ENCODE data around the gene SHC2. TPM values are rescaled to one million over a fixed set of nuclear protein-coding genes. Genes with fewer than 3 reads are reported as not detected.
"Not testable (repeated sequence)": the region's sequence is repeated elsewhere in the genome, so short reads cannot be mapped to it uniquely, and the experiment has no call there.

SHC2 gene
- total RNA-seq, 2 donors from 2014 or later, result 21.0 to 21.9 TPM

DNA sequence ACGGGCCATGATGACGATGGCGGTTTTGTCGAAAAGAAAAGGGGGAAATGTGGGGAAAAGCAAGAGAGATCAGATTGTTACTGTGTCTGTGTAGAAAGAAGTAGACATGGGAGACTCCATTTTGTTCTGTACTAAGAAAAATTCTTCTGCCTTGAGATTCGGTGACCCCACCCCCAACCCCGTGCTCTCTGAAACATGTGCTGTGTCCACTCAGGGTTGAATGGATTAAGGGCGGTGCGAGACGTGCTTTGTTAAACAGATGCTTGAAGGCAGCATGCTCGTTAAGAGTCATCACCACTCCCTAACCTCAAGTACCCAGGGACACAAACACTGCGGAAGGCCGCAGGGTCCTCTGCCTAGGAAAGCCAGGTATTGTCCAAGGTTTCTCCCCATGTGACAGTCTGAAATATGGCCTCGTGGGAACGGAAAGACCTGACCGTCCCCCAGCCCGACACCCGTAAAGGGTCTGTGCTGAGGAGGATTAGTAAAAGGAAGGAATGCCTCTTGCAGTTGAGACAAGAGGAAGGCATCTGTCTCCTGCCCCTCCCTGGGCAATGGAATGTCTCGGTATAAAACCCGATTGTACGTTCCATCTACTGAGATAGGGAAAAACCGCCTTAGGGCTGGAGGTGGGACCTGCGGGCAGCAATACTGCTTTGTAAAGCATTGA is 74.1 kb downstream of the SHC2 start:
- intact Hi-C loops (cut with DNase I), result loop anchor here in 1 of 2 donors (10.0 kb wide), 1 partner anchor 88 kb away; a partner anchor contains a TSS

DNA sequence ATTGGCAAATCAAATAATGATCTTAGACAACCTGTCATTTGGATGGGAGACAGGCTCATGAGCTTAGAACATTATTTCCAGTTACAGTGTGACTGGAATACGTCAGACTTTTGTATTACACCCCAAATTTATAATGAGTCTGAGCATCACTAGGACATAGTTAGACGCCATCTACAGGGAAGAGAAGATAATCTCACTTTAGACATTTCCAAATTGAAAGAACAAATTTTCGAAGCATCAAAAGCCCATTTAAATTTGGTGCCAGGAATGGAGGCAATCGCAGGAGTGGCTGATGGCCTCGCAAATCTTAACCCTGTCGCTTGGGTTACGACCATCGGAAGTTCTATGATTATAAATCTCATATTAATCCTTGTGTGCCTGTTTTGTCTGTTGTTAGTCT is 74.6 kb downstream of the SHC2 start:
- DNase-seq (ENCODE audit: low spot score), result not testable (repeated sequence)
- intact Hi-C loops (cut with DNase I), result loop anchor here in 1 of 2 donors (10.0 kb wide), 1 partner anchor 89 kb away; a partner anchor contains a TSS

More for the DNA sequence above, 74.1 kb downstream of the SHC2 start:
- DNase-seq (ENCODE audit: low spot score), result not testable (repeated sequence)

DNA sequence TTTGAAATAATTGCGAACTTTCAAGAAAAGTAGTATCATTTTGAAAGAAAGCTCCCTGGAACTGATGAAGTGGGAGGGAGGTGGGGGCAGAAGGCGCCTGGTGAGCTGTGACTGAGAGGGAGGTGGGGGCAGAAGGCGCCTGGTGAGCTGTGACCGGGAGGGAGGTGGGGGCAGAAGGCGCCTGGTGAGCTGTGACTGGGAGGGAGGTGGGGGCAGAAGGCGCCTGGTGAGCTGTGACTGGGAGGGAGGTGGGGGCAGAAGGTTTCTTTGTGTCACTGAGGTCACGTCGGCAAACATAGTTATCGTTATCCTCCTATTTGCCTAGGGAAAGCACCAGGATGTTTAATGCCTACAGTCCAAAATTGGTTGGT is 76.0 kb downstream of the SHC2 start:
- no peak for DNase-seq (ENCODE audit: low spot score)

DNA sequence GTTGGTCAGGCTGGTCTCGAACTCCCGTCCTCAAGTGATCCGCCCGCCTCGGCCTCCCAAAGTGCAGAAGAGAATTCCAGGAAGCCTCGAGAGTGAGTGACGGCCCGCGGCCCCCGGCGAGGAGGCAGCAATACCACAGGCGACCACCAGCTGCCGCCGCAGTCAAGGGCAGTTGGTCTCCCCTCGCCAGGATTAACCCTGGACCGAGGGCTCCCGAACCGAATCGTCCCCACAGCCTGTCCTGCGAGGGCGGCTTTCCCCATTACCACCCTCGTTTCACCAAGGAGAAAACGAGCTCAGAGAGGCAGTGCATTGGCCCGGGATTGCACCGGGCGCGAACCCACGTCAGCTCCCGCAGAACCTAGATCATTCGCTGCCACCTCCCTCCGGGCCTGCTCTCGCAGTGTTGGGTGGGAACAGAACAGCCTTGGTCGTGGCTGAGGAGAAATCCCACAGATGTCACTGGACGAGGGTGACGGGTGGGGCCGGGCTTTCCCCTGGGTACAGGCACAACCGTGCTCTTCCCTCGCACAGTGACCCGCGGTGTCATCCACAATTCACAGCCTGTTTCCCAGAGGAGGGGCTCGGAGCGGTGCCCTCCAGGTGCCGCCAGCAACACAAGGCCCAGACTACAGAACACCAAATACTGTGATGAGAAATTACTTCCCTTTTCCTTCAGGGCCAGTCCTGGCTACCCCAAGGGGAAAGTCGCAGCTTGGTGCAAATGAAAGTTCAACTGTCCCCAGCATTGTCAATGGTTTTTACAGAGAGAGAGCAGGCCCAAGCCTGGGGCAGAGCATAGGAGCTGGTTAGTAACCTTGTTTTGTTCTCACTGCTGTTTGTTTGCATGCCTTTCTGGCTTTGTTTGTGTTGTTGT is 76.7 kb downstream of the SHC2 start:
- intact Hi-C loops (cut with DNase I), result loop anchor here in 1 of 2 donors (10.0 kb wide), 1 partner anchor 91 kb away; a partner anchor contains a TSS
- peak; percentile 78 for DNase-seq (ENCODE audit: low spot score)

More for the DNA sequence above, 76.0 kb downstream of the SHC2 start:
- intact Hi-C loops (cut with DNase I), result loop anchor here in 1 of 2 donors (10.0 kb wide), 1 partner anchor 90 kb away; a partner anchor contains a TSS

DNA sequence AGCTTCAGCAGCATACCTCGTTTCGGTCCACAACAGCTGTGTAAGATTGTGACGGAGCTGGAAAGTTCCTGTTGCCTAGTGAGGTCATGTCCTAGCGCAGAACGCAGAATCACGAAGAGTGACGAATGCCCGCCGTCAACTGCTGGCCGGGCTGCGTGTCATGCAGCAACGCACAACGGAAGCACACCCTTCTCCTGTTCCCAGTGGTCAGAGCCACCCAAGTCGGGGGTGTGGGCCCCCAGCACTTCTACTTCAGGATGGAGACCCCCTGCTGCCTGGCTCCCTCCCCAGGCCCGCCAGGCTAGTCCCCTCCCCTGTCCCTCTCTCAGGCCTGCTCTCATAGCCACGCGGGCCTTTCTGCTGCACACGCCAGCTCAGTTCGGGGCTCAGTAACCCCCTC is 77.8 kb downstream of the SHC2 start:
- DNase-seq (ENCODE audit: low spot score), result no peak
- intact Hi-C loops (cut with DNase I), result loop anchor here in 1 of 2 donors (10.0 kb wide), 1 partner anchor 92 kb away; a partner anchor contains a TSS

DNA sequence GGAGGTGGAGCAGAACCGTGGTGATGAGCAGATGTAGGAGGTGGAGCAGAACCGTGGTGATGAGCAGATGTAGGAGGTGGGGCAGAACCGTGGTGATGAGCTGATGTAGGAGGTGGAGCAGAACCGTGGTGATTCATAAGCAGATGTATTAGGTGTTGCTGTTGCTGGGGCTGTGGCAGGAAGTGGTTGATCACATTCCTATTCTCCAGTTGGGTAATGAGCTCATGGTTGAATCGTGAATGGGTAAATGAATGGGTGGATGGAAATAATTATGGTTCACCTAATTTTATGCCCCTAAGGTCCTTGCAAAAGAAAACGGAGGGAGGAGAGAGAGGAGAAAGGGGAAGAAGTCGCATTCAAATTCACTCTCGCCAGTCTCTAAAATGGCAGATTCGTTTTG is 78.3 kb downstream of the SHC2 start:
- DNase-seq (ENCODE audit: low spot score), result not testable (repeated sequence)
- intact Hi-C loops (cut with DNase I), result loop anchor here in 1 of 2 donors (10.0 kb wide), 1 partner anchor 92 kb away; a partner anchor contains a TSS

DNA sequence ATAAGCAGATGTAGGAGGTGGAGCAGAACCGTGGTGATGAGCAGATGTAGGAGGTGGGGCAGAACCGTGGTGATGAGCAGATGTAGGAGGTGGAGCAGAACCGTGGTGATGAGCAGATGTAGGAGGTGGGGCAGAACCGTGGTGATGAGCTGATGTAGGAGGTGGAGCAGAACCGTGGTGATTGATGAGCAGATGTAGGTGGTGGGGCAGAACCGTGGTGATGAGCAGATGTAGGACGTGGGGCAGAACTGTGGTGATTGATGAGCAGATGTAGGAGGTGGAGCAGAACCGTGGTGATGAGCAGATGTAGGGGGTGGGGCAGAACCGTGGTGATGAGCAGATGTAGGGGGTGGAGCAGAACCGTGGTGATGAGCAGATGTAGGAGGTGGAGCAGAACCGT is 78.9 kb downstream of the SHC2 start:
- intact Hi-C loops (cut with DNase I), result loop anchor here in 1 of 2 donors (10.0 kb wide), 1 partner anchor 93 kb away; a partner anchor contains a TSS
- DNase-seq (ENCODE audit: low spot score), result peak; percentile 25

DNA sequence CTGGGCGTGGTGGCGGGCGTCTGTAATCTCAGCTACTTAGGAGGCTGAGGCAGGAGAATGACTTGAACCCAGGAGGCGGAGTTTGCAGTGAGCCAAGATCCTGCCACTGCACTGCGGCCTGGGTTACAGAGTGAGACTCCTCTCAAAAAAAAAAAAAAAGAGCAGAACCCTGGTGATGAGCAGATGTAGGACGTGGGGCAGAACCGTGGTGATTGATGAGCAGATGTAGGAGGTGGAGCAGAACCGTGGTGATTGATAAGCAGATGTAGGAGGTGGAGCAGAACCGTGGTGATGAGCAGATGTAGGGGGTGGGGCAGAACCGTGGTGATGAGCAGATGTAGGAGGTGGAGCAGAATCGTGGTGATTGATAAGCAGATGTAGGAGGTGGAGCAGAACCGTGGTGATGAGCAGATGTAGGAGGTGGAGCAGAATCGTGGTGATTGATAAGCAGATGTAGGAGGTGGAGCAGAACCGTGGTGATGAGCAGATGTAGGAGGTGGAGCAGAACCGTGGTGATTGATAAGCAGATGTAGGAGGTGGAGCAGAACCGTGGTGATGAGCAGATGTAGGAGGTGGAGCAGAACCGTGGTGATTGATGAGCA is 80.1 kb downstream of the SHC2 start:
- DNase-seq (ENCODE audit: low spot score), result peak; percentile 28
- intact Hi-C loops (cut with DNase I), result loop anchor here in 1 of 2 donors (10.0 kb wide), 1 partner anchor 94 kb away; a partner anchor contains a TSS

DNA sequence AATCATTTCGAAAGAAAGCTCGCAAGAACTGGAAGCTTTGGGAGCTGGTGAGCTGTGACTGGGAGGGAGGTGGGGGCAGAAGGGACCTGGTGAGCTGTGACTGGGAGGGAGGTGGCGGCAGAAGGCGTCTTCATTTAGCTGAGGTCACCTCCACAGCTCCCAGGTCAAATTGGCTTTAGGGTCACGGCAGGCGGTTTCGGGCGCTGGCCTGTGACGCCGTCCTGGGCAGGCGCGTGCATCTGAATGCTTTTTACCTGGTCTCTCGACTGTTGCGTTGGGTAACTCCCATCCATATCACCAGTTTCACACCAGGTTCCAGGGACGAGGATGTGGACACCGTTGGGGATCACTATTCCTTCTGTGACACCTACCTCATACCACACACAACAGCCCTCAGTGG is 81.0 kb downstream of the SHC2 start:
- DNase-seq (ENCODE audit: low spot score), result peak; percentile 49
- intact Hi-C loops (cut with DNase I), result loop anchor here in 1 of 2 donors (10.0 kb wide), 1 partner anchor 95 kb away; a partner anchor contains a TSS

DNA sequence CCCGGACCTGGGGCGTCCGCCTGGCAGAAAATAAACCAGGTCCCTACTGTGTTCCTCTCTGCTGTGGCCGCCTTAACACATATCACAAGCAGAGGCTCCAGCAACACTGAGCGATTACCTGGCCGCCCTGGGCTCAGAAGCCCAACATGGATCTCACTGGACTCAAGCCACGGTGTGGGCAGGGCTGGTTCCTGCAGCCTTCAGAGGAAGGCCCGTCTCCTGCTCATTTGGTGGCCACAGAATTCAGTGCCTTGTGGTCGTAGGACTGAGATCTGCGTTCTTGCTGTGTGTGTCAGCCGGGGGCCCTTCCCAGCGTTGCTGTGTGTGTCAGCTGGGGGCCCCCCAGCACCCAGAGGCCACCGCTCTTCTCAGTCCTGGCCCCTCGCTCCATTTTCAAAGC is 82.1 kb downstream of the SHC2 start:
- DNase-seq (ENCODE audit: low spot score), result peak; percentile 36
- intact Hi-C loops (cut with DNase I), result no loop called here

DNA sequence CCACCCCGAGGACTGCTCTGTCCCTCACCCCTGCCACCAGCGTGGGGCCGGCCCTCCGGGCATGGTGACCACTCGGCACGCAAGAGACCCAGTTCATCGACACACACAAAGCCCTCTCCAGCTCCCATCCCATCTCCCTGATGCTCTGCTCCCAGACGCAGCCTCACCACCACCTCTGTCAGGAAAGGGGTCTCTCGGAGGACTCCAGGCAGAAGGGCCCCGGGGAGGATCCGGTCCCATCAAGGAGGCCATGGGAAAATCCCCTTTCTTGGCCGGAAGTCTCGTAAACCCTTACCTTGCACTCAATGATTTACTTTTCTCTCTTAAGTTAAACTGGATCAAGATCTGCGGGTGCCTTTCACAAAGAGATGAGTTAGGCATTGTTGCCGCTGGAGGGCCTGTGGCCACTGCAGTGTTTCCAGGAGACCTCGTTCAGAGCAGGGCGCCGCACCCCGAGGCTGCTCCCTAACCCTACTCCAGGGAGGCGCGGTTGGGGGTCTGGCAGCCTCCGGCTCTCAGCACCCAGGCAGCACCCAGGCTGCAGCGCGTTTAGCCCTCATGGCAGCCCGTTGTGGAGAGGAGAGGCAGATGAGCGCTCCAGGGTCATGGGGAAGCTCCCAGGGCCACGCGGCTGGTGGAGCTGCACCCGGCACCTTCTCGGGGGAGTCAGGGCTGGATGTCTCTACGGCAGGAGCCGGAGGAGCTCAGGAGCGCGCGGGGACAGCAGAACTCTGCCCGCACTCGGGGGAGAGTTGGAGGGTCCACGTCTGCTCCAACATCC is 82.8 kb downstream of the SHC2 start:
- intact Hi-C loops (cut with DNase I), result no loop called here
- peak; percentile 68 for DNase-seq (ENCODE audit: low spot score)

DNA sequence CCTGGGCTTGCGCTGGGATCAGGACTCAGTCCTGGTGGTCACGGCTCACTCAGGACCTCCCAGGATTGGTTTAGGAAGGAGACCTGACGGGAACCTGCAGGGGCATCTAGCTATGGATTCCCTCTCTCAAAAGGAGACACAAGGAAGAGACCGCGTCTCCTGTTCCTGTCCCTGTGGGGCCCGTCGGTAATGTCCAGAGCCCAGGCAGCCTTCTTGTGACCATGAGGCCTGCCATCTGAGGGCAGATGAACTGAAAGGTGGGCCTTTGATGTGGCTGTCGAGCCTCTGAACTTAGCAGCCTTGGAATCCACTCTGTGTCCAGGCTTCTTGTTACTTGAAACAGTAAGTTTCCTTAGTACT is 84.7 kb downstream of the SHC2 start:
- DNase-seq (ENCODE audit: low spot score), result no peak
- intact Hi-C loops (cut with DNase I), result no loop called here

DNA sequence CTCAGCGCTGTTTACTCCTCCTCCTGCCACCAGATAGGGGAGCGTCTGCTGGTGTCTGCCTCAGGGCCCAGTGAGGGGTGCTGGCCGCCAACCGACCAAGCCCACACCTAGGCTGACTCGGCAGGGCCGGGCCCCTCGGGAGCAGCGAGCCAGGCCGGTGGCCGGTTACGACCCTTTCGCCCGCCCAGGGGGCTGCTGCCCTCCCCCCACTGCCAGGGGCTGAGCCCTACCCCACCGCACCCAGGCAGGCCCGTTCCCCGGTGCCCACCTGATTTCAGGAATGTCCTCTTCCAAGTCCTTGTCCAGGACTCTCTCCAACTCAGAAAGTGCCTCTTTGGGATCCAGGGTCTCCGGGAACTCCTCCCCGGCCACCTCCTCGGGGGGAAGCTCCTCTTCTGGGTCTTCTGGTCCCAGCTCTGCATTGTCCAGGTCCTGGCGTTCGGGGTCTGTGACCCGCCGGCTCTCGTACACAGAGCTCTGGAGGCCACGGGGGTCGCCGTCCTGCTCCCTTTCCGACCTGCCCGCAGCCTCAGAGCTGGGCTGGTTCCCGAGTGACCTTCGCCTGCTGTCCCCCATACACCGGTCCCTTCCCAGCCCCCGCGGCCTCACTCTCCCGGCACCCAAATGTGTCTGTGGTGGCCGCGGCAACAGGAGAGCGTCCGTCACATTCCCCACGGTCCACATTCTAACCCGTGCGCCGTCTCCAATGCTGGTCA is 85.3 kb downstream of the SHC2 start:
- intact Hi-C loops (cut with DNase I), result no loop called here
- no peak for DNase-seq (ENCODE audit: low spot score)

DNA sequence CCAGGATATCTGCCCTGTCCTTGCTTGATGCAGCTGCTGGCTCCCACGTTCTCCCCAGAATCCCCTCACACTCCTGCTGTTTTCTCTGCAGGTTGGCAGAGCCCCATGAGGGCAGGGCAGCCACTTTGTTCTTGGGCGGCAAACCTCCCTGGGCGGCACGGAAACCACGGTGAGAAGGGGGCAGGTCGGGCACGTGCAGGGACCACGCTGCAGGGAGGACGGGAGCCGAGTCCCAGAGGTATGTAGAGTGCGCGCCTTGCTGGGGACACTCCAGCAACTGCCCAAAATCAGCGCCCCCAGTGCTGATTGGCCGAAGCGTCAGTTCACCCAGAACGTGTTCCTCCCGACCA is 86.0 kb downstream of the SHC2 start:
- intact Hi-C loops (cut with DNase I), result no loop called here
- DNase-seq (ENCODE audit: low spot score), result no peak

DNA sequence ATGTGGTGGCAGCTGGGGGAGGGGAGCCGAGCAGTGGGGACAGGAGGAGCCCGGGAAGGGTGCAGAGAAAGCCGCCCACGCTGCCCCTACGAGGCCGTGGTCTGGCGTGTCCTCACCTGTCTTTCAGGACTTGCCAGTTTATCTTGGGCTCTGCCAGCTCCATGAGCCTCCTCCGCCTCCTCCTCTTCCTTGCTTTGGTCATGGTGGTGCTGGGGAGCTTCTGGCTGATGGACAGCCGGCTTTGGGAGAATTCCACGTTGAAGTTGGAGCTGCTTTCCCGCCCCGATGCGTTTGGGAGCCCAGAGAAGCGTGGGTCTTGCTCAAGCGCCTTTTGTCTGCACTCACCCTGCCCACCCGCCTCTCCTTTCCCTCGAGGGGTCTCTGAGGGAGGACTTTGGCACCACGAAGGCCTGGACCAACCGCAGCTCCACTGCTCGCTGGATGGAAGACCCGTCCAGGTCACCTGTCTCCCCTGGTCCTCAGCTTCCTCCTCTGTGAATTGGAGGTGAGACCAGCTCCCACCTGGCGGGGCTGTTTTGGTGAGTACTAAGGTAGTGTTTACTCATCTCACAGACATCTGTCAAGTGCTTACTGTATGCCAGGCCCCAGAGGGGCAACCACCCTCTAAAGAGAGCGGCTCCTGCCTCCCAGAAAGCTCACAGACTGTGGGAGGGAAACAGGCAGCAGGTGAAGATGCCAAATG is 86.5 kb downstream of the SHC2 start:
- intact Hi-C loops (cut with DNase I), result no loop called here
- peak; percentile 42 for DNase-seq (ENCODE audit: low spot score)

DNA sequence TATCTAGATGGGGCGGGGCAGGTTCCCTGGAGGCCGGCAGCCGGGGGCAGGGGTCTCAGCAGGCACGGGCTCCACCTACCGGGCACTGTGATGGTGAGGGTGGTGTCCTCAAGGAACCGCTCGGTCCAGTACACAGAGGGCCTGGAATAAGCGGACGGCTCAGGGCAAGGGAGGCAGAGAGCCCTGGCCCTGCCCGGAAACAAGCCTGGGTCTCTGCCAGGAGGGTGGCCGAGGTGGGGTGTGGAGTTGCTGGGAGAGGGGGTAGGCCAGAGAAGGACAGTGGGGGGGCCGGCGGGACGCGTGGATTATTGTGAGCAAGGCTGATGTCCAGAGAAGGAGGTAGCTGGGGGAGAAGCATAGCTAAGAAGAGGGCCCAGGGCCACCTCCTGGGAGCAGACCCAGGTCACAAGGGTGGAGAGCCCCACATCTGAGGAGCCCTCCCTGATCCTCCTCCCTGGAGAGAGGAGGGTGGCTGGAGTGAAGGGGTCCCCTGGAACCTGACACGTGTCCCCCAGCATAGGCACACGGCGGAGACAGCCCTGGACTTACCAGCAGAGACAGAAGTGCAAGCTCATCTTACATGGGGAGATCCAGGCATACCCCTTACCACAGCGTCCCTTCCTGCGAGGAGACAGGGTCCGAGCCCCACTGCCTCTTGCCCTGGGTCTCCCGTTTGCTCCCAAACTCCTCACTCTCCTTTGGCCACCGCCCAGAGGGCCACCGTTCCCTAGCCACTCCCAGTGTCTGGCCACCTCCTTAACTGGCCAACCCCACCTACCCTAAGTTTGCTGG is 87.2 kb downstream of the SHC2 start:
- intact Hi-C loops (cut with DNase I), result no loop called here
- peak; percentile 65 for DNase-seq (ENCODE audit: low spot score)

DNA sequence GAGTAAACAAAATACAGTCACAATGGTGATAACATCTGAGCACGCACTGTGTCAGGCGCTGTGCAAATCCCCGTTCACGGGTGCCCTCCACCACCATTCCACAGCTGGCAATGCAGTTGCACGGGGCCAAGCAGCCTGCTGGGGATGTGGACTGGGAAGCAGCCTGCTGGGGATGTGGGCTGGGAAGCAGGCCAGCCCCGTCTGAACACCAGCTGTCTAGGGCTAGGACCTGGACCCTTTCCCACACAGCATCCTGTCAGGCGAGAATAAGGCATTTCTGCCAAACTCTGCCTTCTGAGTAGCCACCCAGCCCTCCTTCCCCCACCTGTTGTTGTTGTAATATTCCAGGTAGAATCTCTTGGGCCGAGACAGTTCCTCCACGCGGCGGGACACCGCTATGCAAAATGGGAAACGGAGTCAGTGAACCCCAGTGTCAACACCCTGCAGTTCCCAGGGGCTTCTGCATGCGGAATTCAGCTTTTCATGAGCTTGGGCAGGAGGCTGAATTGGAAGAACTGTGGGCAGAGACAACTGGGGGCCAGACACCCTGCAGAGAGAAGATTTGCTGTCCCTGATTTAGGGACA is 88.4 kb downstream of the SHC2 start:
- intact Hi-C loops (cut with DNase I), result no loop called here
- peak; percentile 71 for DNase-seq (ENCODE audit: low spot score)
